Memory B cell (primary cell): ENCODE measurements around the gene TET2.

Experiments used
- ATAC-seq: fragments of 150-1000 bp; cut with Tn5 transposase; 2 replicates; pipeline ENCODE4 v1.10.0; 2021; ENCODE audit warnings: low read depth, mild to moderate bottlenecking, moderate library complexity
- DNase-seq, 2 donors: peaks; one replicate each; pipeline ENCODE4 v3.0.0; 2022; ENCODE audit warnings: low spot score in 2 of 2
- H3K27ac Mint-ChIP-seq: one replicate; pipeline ENCODE4 v1.8.0; 2022; ENCODE audit warnings: mild to moderate bottlenecking, moderate library complexity, mixed read lengths
- H3K27me3 Mint-ChIP-seq: one replicate; pipeline ENCODE4 v1.8.0; 2022; ENCODE audit warnings: mixed read lengths
- H3K36me3 Mint-ChIP-seq: one replicate; pipeline ENCODE4 v1.8.0; 2022; ENCODE audit warnings: mild to moderate bottlenecking, mixed read lengths
- H3K4me1 Mint-ChIP-seq: one replicate; pipeline ENCODE4 v1.8.0; 2022; ENCODE audit warnings: mixed read lengths
- H3K4me3 Mint-ChIP-seq: one replicate; pipeline ENCODE4 v1.8.0; 2022; ENCODE audit warnings: mild to moderate bottlenecking, moderate library complexity, mixed read lengths
- H3K9me3 Mint-ChIP-seq: one replicate; pipeline ENCODE4 v1.8.0; 2022; ENCODE audit warnings: mixed read lengths

TET2 gene

GRCh38 chr4:105146276-105147015, at the start of gene TET2:
Gene TET2, plus strand, starts transcription at chr4:105146876. Its CDS starts 87,067 bp downstream, at chr4:105233943.
- Mint-ChIP-seq H3K27me3 (no peaks in the 10 kb centered on the region), H3K9me3 (no peaks in the 10 kb centered on the region), H3K4me3 (peak within 1 kb of the TSS; percentile 94), H3K36me3 (no peaks in the 10 kb centered on the region), H3K27ac (peak within 1 kb of the TSS; percentile 99), H3K4me1 (peaks cover 23% of the 10 kb centered on the region)
- peak; percentile 70 to 77 for DNase-seq
- ATAC-seq = peak; percentile 81

- no peak for ATAC-seq
- no peak overlapping the region for H3K27ac Mint-ChIP-seq
- peaks cover 1% of the 10 kb centered on the region for H3K36me3 Mint-ChIP-seq
- H3K4me3 Mint-ChIP-seq = no peak overlapping the region
- peaks cover 6% of the 10 kb centered on the region for H3K27me3 Mint-ChIP-seq
- peaks cover 2% of the 10 kb centered on the region for H3K9me3 Mint-ChIP-seq
- no peak for DNase-seq
- no peaks in the 10 kb centered on the region for H3K4me1 Mint-ChIP-seq
Observed at GRCh38 chr4:105102016-105102415, 44.7 kb upstream of the TET2 start.

- H3K4me1 Mint-ChIP-seq = no peaks in the 10 kb centered on the region
- H3K36me3 Mint-ChIP-seq = no peaks in the 10 kb centered on the region
- H3K27me3 Mint-ChIP-seq = peaks cover 2% of the 10 kb centered on the region
- DNase-seq (no peak), ATAC-seq (no peak)
- no peak overlapping the region for H3K4me3 Mint-ChIP-seq
- H3K27ac Mint-ChIP-seq = no peak overlapping the region
- no peaks in the 10 kb centered on the region for H3K9me3 Mint-ChIP-seq
Observed at GRCh38 chr4:105106426-105106825, 40.2 kb upstream of the TET2 start.

DNA sequence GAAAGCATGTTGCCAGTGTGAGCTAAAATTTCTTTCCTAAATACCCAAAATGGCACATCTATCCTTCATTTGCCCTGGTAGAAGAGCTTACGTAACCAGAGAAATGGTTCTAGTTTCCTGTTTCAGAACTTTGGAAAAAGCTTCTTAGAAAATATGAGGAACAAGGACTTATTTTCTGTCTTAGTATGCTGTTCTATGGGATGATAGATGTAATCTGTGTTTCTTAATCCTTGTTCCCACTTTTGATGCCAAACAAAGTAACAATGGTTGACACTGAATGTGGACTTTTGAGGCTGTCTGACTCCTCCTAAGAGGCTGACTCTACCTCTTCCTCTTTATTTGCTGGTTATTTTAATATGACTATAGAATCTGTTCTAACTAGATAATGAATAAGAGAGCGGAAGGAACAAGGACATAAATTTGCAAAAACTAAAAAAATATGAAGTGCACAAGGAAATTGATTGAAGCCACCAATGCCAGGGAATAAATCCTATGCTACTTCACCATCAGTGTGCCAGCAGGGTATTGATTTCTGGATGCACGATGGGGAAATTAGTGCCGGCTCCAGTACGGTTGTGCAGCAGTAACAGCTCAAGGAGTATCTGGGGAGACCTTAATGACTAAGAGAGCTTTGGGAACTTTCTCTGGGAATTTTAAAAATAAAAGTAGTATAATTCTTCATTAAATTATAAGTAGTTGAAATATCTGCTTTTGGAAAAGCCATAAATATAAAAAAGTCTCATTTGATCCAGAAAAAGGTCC, 39.4 kb upstream of the TET2 start:
- ATAC-seq (no peak), DNase-seq (no peak)
- peaks cover 2% of the 10 kb centered on the region for H3K27me3 Mint-ChIP-seq
- no peaks in the 10 kb centered on the region for H3K9me3 Mint-ChIP-seq
- H3K4me1 Mint-ChIP-seq = no peaks in the 10 kb centered on the region
- no peak overlapping the region for H3K4me3 Mint-ChIP-seq
- no peaks in the 10 kb centered on the region for H3K36me3 Mint-ChIP-seq
- no peak overlapping the region for H3K27ac Mint-ChIP-seq

- no peak overlapping the region for H3K27ac Mint-ChIP-seq
- no peaks in the 10 kb centered on the region for H3K9me3 Mint-ChIP-seq
- H3K4me3 Mint-ChIP-seq = no peak overlapping the region
- H3K27me3 Mint-ChIP-seq = peaks cover 2% of the 10 kb centered on the region
- DNase-seq (no peak), ATAC-seq (no peak)
- no peaks in the 10 kb centered on the region for H3K36me3 Mint-ChIP-seq
- peaks cover 6% of the 10 kb centered on the region for H3K4me1 Mint-ChIP-seq
Observed at GRCh38 chr4:105108971-105109370, 37.7 kb upstream of the TET2 start.

DNA sequence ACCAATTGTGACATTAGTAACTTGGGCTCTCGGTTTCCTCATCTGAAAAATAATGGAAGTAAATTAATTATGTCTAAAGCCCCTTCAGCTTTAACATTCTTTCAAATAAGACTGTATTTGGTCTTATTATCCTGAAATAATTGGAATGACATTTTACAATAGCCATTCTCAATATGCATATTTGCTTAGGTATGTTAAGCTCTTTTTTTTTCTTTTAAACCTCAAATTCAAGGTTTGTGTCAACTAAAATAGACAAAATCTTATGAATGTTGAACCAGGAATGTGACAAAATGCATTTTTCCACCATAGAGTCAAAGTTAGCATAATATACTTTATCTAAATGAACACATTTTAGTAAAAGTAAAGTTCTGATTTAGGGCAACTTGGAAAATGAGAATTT, 34.4 kb upstream of the TET2 start:
- no peaks in the 10 kb centered on the region for H3K36me3 Mint-ChIP-seq
- DNase-seq (no peak), ATAC-seq (no peak)
- H3K27ac Mint-ChIP-seq = no peak overlapping the region
- no peaks in the 10 kb centered on the region for H3K9me3 Mint-ChIP-seq
- H3K4me1 Mint-ChIP-seq = peaks cover 6% of the 10 kb centered on the region
- H3K27me3 Mint-ChIP-seq = no peaks in the 10 kb centered on the region
- H3K4me3 Mint-ChIP-seq = no peak overlapping the region

DNA sequence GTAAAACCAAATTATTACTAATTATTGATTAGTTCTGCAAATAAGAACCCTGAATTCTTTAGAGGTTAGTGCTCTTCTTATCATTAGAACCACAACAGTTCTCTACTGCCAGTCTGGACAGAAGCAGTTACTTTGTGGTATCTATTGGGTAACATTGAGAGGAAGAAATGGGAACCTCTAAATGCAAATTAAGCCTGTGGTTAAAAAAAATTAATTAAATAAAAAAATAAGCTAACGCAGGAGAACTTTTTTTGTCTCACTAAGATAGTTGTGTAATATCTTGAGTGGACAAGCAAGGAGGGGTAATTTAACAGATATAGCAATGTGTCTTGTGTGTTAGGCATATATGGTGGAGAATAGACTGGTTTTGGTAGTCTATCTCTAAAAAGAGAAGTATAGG, 32.9 kb upstream of the TET2 start:
- Mint-ChIP-seq H3K27me3 (no peaks in the 10 kb centered on the region), H3K27ac (no peak overlapping the region)
- ATAC-seq = peak; percentile 80

GRCh38 chr4:105116616-105117319, 29.9 kb upstream of the TET2 start:
- no peak overlapping the region for H3K27ac Mint-ChIP-seq
- H3K36me3 Mint-ChIP-seq = no peaks in the 10 kb centered on the region
- H3K4me3 Mint-ChIP-seq = no peak overlapping the region
- no peaks in the 10 kb centered on the region for H3K27me3 Mint-ChIP-seq
- no peaks in the 10 kb centered on the region for H3K9me3 Mint-ChIP-seq
- no peak for ATAC-seq
- DNase-seq = no peak
- peaks cover 11% of the 10 kb centered on the region for H3K4me1 Mint-ChIP-seq

More for the DNA sequence above, 32.9 kb upstream of the TET2 start:
- no peak overlapping the region for H3K4me3 Mint-ChIP-seq
- no peaks in the 10 kb centered on the region for H3K36me3 Mint-ChIP-seq
- DNase-seq = peak in 1 of 2 donors; percentile 2
- no peaks in the 10 kb centered on the region for H3K9me3 Mint-ChIP-seq
- peaks cover 6% of the 10 kb centered on the region for H3K4me1 Mint-ChIP-seq

GRCh38 chr4:105119356-105119755, 27.3 kb upstream of the TET2 start:
- Mint-ChIP-seq H3K9me3 (no peaks in the 10 kb centered on the region), H3K36me3 (no peaks in the 10 kb centered on the region), H3K4me3 (no peak overlapping the region), H3K27me3 (no peaks in the 10 kb centered on the region), H3K27ac (no peak overlapping the region), H3K4me1 (peaks cover 4% of the 10 kb centered on the region)
- ATAC-seq = no peak
- DNase-seq = no peak

DNA sequence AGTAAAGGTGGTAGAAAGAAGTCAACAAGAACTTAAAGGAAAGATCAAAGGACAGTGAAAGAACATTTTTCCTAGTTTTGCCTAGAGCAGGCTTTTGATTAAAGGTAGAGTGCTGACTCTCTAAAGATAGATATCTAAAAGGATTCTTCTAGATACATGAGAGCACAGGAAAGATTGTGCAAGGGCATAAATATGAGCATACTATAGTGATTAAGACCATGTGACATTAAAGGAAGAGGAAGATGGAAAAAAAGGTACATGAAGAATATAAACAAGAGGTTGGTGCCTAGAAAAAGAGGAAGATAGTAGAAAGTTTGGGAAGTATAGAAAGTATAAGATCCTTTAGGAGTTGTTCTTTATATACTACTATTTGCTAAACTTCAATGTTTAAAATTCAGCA, 26.1 kb upstream of the TET2 start:
- Mint-ChIP-seq H3K4me3 (no peak overlapping the region), H3K27ac (no peak overlapping the region), H3K9me3 (no peaks in the 10 kb centered on the region), H3K36me3 (no peaks in the 10 kb centered on the region), H3K27me3 (no peaks in the 10 kb centered on the region), H3K4me1 (peaks cover 4% of the 10 kb centered on the region)
- no peak for ATAC-seq
- DNase-seq = no peak

- DNase-seq = no peak
- Mint-ChIP-seq H3K36me3 (no peaks in the 10 kb centered on the region), H3K9me3 (no peaks in the 10 kb centered on the region), H3K27ac (no peak overlapping the region), H3K27me3 (no peaks in the 10 kb centered on the region), H3K4me1 (peaks cover 4% of the 10 kb centered on the region), H3K4me3 (no peak overlapping the region)
- no peak for ATAC-seq
Observed at GRCh38 chr4:105122350-105122749, 24.3 kb upstream of the TET2 start.

- no peaks in the 10 kb centered on the region for H3K36me3 Mint-ChIP-seq
- DNase-seq (no peak), ATAC-seq (no peak)
- no peak overlapping the region for H3K4me3 Mint-ChIP-seq
- H3K9me3 Mint-ChIP-seq = no peaks in the 10 kb centered on the region
- no peak overlapping the region for H3K27ac Mint-ChIP-seq
- H3K4me1 Mint-ChIP-seq = peaks cover 4% of the 10 kb centered on the region
- H3K27me3 Mint-ChIP-seq = no peaks in the 10 kb centered on the region
Observed at GRCh38 chr4:105126311-105127169, 20.1 kb upstream of the TET2 start.

DNA sequence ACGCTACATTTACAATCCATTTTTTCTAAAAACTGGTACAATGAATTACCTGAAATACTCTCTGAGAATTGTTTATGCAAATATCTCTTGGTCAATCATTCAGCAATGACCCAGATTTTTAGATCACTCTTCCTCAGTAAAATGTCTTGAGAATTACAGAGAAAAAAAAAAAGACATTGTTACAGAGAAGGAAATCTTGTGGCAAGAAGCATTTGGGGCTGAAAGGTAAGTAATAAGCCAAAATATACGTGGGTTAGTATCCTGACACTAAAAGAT, 19.6 kb upstream of the TET2 start:
- no peaks in the 10 kb centered on the region for H3K9me3 Mint-ChIP-seq
- H3K36me3 Mint-ChIP-seq = no peaks in the 10 kb centered on the region
- no peaks in the 10 kb centered on the region for H3K27me3 Mint-ChIP-seq
- H3K4me1 Mint-ChIP-seq = peaks cover 4% of the 10 kb centered on the region
- DNase-seq (no peak), ATAC-seq (no peak)
- H3K27ac Mint-ChIP-seq = no peak overlapping the region
- no peak overlapping the region for H3K4me3 Mint-ChIP-seq

DNA sequence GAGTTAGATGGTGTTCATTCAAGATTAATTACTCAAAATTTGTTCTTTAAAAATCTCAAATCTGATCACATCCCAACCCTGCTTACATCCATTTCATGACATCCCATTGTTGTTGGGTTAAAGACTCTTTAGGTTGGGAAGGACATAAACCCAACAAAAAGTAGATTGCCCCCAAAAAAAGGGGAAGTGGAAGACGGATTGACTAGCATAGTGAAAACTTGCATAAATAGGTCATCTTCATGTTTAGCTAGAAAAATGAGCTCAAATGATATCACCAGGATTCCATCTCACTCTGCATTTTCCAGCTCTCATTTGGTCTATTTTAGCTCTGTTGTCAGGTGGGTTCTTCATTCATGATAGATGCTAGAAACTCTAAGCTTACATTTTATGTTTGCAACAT, 18.5 kb upstream of the TET2 start:
- Mint-ChIP-seq H3K4me1 (peaks cover 4% of the 10 kb centered on the region), H3K27ac (no peak overlapping the region), H3K27me3 (no peaks in the 10 kb centered on the region), H3K36me3 (no peaks in the 10 kb centered on the region), H3K4me3 (no peak overlapping the region), H3K9me3 (no peaks in the 10 kb centered on the region)
- peak; percentile 42 for ATAC-seq
- DNase-seq = no peak
